Measurements from ENCODE around the gene CXCL9. TPM values are rescaled to one million over a fixed set of nuclear protein-coding genes. Genes with fewer than 3 reads are reported as not detected.

Gene CXCL9
- total RNA-seq, 4 donors from 2014 or later: 0.14 to 0.21 TPM; not detected in 2

GRCh38 chr4:75997081-75997480 lies 10.2 kb downstream of the CXCL9 start:
- no peak for DNase-seq
- Histone ChIP-seq H3K27ac (no peak overlapping the region), H3K27me3 (no peaks in the 10 kb centered on the region), H3K4me1 (no peaks in the 10 kb centered on the region), H3K4me3 (no peak overlapping the region), H3K36me3 (no peaks in the 10 kb centered on the region), H3K9me3 (no peaks in the 10 kb centered on the region)
- TF ChIP-seq CTCF (IDR thresholded peaks at IDR 0.05) (no peak), POLR2A (IDR thresholded peaks at IDR 0.05) (no peak)
- intact Hi-C loops (cut with DNase I; ENCODE audit: low total_unique reads): loop anchor here (10.0 kb wide), 1 partner anchor 68 kb away; no protein-coding TSS in a partner anchor

GRCh38 chr4:75995727-75996126 lies 11.6 kb downstream of the CXCL9 start:
- intact Hi-C loops (cut with DNase I; ENCODE audit: low total_unique reads): loop anchor here (10.0 kb wide), 1 partner anchor 69 kb away; no protein-coding TSS in a partner anchor

GRCh38 chr4:75992462-75992861 lies 14.8 kb downstream of the CXCL9 start:
- Histone ChIP-seq H3K36me3 (no peaks in the 10 kb centered on the region), H3K27me3 (no peaks in the 10 kb centered on the region), H3K27ac (no peak overlapping the region), H3K4me1 (peaks cover 0 to 13% of the 10 kb centered on the region in 2 donors), H3K9me3 (no peaks in the 10 kb centered on the region), H3K4me3 (no peak overlapping the region)
- DNase-seq: no peak
- TF ChIP-seq POLR2A (IDR thresholded peaks at IDR 0.05): no peak
- no peak for TF ChIP-seq CTCF (IDR thresholded peaks at IDR 0.05)
- intact Hi-C loops (cut with DNase I; ENCODE audit: low total_unique reads): loop anchor here (10.0 kb wide), 1 partner anchor 72 kb away; no protein-coding TSS in a partner anchor

More at GRCh38 chr4:75995727-75996126, 11.6 kb downstream of the CXCL9 start:
- TF ChIP-seq CTCF (IDR thresholded peaks at IDR 0.05) (peak; percentile 60 to 69 (median 64)), POLR2A (IDR thresholded peaks at IDR 0.05) (no peak)
- Histone ChIP-seq H3K4me1 (peaks cover 0 to 3% of the 10 kb centered on the region in 2 donors), H3K4me3 (no peak overlapping the region), H3K27ac (no peak overlapping the region), H3K9me3 (no peaks in the 10 kb centered on the region), H3K27me3 (no peaks in the 10 kb centered on the region), H3K36me3 (no peaks in the 10 kb centered on the region)
- no peak for DNase-seq

- Histone ChIP-seq H3K27ac (peak overlapping the region; percentile 60 to 76), H3K4me1 (peaks cover 0 to 13% of the 10 kb centered on the region in 2 donors), H3K9me3 (no peaks in the 10 kb centered on the region), H3K27me3 (no peaks in the 10 kb centered on the region), H3K36me3 (no peaks in the 10 kb centered on the region), H3K4me3 (peak overlapping the region; percentile 83 to 89)
- TF ChIP-seq POLR2A (IDR thresholded peaks at IDR 0.05): no peak
- no peak for TF ChIP-seq CTCF (IDR thresholded peaks at IDR 0.05)
- DNase-seq: no peak
- intact Hi-C loops (cut with DNase I; ENCODE audit: low total_unique reads): loop anchor here (10.0 kb wide), 1 partner anchor 75 kb away; no protein-coding TSS in a partner anchor
Measured at GRCh38 chr4:75989846-75990528, 17.3 kb downstream of the CXCL9 start.

- TF ChIP-seq POLR2A (IDR thresholded peaks at IDR 0.05) (no peak), CTCF (IDR thresholded peaks at IDR 0.05) (no peak)
- Histone ChIP-seq H3K4me3 (no peak overlapping the region), H3K27ac (no peak overlapping the region), H3K36me3 (no peaks in the 10 kb centered on the region), H3K9me3 (no peaks in the 10 kb centered on the region), H3K4me1 (peaks cover 0 to 10% of the 10 kb centered on the region in 2 donors), H3K27me3 (no peaks in the 10 kb centered on the region)
- DNase-seq: no peak
- intact Hi-C loops (cut with DNase I; ENCODE audit: low total_unique reads): no loop called here
Measured at GRCh38 chr4:75985116-75985515, 22.2 kb downstream of the CXCL9 start.

All from uterus (tissue), 4 donors.